Tibial nerve (tissue), 4 donors: ENCODE measurements around the gene DMPK.

Source experiments
- EP300 ChIP-seq, 2 donors: sonication (generic); formaldehyde crosslinking; IDR thresholded peaks; one replicate each; pipeline ENCODE4 v1.6.1; 2017; ENCODE audit warnings: antibody characterized with exemption in 2 of 2, mild to moderate bottlenecking in 1 of 2
- POLR2A ChIP-seq, 2 donors: fragments of 450-650 bp; IDR thresholded peaks; one replicate each; pipeline ENCODE4 v1.6.1; 2017; ENCODE audit warnings: antibody characterized with exemption in 2 of 2, mild to moderate bottlenecking in 2 of 2, moderate library complexity in 2 of 2
- TF ChIP-seq, protein P1 (sequence below), 5 experiments: fragments of 200-600 bp in 3 of 5; fragments of 450-650 bp in 2 of 5; sonication (generic) in 3 of 5; IDR thresholded peaks; one replicate each; pipeline ENCODE4 v1.5.1; 2016 to 2019; ENCODE audit warnings: antibody characterized with exemption in 5 of 5, mild to moderate bottlenecking in 3 of 5, moderate library complexity in 2 of 5

DNA sequence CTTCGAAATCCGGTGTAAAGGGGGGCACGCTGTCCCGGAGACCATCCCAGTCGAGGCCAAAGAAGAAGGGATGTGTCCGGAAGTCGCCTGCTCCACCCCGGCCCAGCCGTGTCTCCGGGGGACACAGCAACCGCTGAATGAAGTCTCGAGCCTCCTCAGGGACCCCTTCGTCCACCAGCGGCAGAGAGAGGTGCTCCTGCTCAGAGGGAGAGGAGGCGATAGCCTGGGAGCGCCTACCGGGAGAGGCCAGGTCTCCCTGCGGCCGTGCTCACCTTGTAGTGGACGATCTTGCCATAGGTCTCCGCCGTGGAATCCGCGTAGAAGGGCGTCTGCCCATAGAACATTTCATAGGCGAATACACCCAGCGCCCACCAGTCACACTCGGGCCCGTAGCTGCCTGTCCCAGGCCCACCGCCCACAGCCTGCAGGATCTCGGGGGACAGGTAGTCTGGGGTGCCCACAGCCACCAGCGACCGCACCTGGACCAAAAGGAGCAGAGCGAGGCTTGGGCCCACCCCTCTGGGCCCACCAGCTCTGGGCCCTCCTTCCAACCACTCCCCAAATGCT is 4.8 kb downstream of the DMPK start:
- TF ChIP-seq, protein P1, sequence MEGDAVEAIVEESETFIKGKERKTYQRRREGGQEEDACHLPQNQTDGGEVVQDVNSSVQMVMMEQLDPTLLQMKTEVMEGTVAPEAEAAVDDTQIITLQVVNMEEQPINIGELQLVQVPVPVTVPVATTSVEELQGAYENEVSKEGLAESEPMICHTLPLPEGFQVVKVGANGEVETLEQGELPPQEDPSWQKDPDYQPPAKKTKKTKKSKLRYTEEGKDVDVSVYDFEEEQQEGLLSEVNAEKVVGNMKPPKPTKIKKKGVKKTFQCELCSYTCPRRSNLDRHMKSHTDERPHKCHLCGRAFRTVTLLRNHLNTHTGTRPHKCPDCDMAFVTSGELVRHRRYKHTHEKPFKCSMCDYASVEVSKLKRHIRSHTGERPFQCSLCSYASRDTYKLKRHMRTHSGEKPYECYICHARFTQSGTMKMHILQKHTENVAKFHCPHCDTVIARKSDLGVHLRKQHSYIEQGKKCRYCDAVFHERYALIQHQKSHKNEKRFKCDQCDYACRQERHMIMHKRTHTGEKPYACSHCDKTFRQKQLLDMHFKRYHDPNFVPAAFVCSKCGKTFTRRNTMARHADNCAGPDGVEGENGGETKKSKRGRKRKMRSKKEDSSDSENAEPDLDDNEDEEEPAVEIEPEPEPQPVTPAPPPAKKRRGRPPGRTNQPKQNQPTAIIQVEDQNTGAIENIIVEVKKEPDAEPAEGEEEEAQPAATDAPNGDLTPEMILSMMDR (IDR thresholded peaks at IDR 0.05), result no peak
- no peak for TF ChIP-seq POLR2A (IDR thresholded peaks at IDR 0.05)
- TF ChIP-seq EP300 (IDR thresholded peaks at IDR 0.05), result no peak
